Measurements from ENCODE around the gene ARHGAP21. TPM values are rescaled to one million over a fixed set of nuclear protein-coding genes. Genes with fewer than 3 reads are reported as not detected.

The ARHGAP21 gene
- polyA plus RNA-seq, 1 donor (not counting 4 experiments of a cell fraction or from before 2014, with no cell fraction given) = 78.5 TPM

GRCh38 chr10:24711465-24711864, 12.2 kb downstream of the ARHGAP21 start:
- Histone ChIP-seq H4K20me1 (ENCODE audit: control insufficient read depth, extremely low read depth, insufficient read depth, low read length) (peaks cover 25% of the 10 kb centered on the region), H3K79me2 (ENCODE audit: control insufficient read depth, insufficient read depth, low read length) (peaks cover 97% of the 10 kb centered on the region), H3K4me2 (ENCODE audit: control insufficient read depth, extremely low read depth, insufficient read depth, low read depth, low read length) (no peak overlapping the region), H3K27me3 (ENCODE audit: control insufficient read depth, extremely low read depth, insufficient read depth, low read length) (no peaks in the 10 kb centered on the region), H3K9me3 (ENCODE audit: control insufficient read depth, low read depth, low read length) (no peaks in the 10 kb centered on the region), H3K27ac (ENCODE audit: control insufficient read depth, insufficient read depth, low read length) (no peak overlapping the region), H3K4me1 (ENCODE audit: control insufficient read depth, extremely low read depth, insufficient read depth, low read length) (peaks cover 24% of the 10 kb centered on the region), H2AFZ (ENCODE audit: control insufficient read depth, low read length) (no peak overlapping the region), H3K9ac (ENCODE audit: control insufficient read depth, extremely low read depth, insufficient read depth, low read length) (no peak overlapping the region), H3K4me3 (ENCODE audit: control insufficient read depth in 2 of 3, extremely low read depth in 1 of 3, insufficient read depth in 2 of 3, low read depth in 1 of 3, low read length in 3 of 3) (no peak overlapping the region), H3K36me3 (ENCODE audit: control insufficient read depth in 2 of 2, extremely low read depth in 1 of 2, insufficient read depth in 2 of 2, low read length in 2 of 2) (peaks cover 0 to 4% of the 10 kb centered on the region in 2 experiments), H3K9me1 (ENCODE audit: control insufficient read depth, extremely low read depth, insufficient read depth, low read length) (no peaks in the 10 kb centered on the region)
- dilution Hi-C loops (cut with MboI; ENCODE audit: extremely low pct_ligation_motif_present, low sequenced_read_pairs) = no loop called here
- FAIRE-seq (no peak), DNase-seq (ENCODE audit: low read depth, low spot score) (no peak)
- no peak for TF ChIP-seq EZH2 (IDR thresholded peaks at IDR 0.05; ENCODE audit: low read length)
- no peak for TF ChIP-seq CTCF (optimal IDR thresholded peaks at IDR 0.05 in 1 of 3, IDR thresholded peaks at IDR 0.05 in 1 of 3, conservative IDR thresholded peaks at IDR 0.05 in 1 of 3; ENCODE audit: extremely low read depth in 1 of 3, insufficient read depth in 2 of 3, low read length in 3 of 3)

GRCh38 chr10:24708081-24708480, 15.6 kb downstream of the ARHGAP21 start:
- TF ChIP-seq CTCF (optimal IDR thresholded peaks at IDR 0.05 in 1 of 3, IDR thresholded peaks at IDR 0.05 in 1 of 3, conservative IDR thresholded peaks at IDR 0.05 in 1 of 3; ENCODE audit: extremely low read depth in 1 of 3, insufficient read depth in 2 of 3, low read length in 3 of 3) (no peak), EZH2 (IDR thresholded peaks at IDR 0.05; ENCODE audit: low read length) (no peak)
- Histone ChIP-seq H3K9me3 (ENCODE audit: control insufficient read depth, low read depth, low read length) (no peaks in the 10 kb centered on the region), H3K27ac (ENCODE audit: control insufficient read depth, insufficient read depth, low read length) (no peak overlapping the region), H3K9me1 (ENCODE audit: control insufficient read depth, extremely low read depth, insufficient read depth, low read length) (no peaks in the 10 kb centered on the region), H2AFZ (ENCODE audit: control insufficient read depth, low read length) (no peak overlapping the region), H3K36me3 (ENCODE audit: control insufficient read depth in 2 of 2, extremely low read depth in 1 of 2, insufficient read depth in 2 of 2, low read length in 2 of 2) (peaks cover 0 to 4% of the 10 kb centered on the region in 2 experiments), H3K4me3 (ENCODE audit: control insufficient read depth in 2 of 3, extremely low read depth in 1 of 3, insufficient read depth in 2 of 3, low read depth in 1 of 3, low read length in 3 of 3) (no peak overlapping the region), H3K4me2 (ENCODE audit: control insufficient read depth, extremely low read depth, insufficient read depth, low read depth, low read length) (no peak overlapping the region), H3K27me3 (ENCODE audit: control insufficient read depth, extremely low read depth, insufficient read depth, low read length) (no peaks in the 10 kb centered on the region), H3K4me1 (ENCODE audit: control insufficient read depth, extremely low read depth, insufficient read depth, low read length) (peaks cover 24% of the 10 kb centered on the region), H3K79me2 (ENCODE audit: control insufficient read depth, insufficient read depth, low read length) (peaks cover 96% of the 10 kb centered on the region), H3K9ac (ENCODE audit: control insufficient read depth, extremely low read depth, insufficient read depth, low read length) (no peak overlapping the region), H4K20me1 (ENCODE audit: control insufficient read depth, extremely low read depth, insufficient read depth, low read length) (peaks cover 24% of the 10 kb centered on the region)
- FAIRE-seq (no peak), DNase-seq (ENCODE audit: low read depth, low spot score) (no peak)
- dilution Hi-C loops (cut with MboI; ENCODE audit: extremely low pct_ligation_motif_present, low sequenced_read_pairs) = no loop called here
